K562 (cell line): ENCODE data around the gene ELMOD1.

Experiments
- ETS1 ChIP-seq: conservative IDR thresholded peaks from 2 replicates; pipeline ENCODE4 v1.6.1; 2011; ENCODE audit warnings: low read depth, mild to moderate bottlenecking, low read length; ENCODE audit not compliant: control insufficient read depth
- FOXJ3 ChIP-seq: sonication (generic); formaldehyde crosslinking; IDR thresholded peaks from 2 replicates; pipeline ENCODE4 v1.4.0; 2020; ENCODE audit warnings: mild to moderate bottlenecking, missing genetic modification reagents
- HSF4 ChIP-seq: fragments of 250-450 bp; sonication (Bioruptor Pico); IDR thresholded peaks from 2 replicates; pipeline ENCODE4 v2.1.2; 2022; ENCODE audit warnings: mild to moderate bottlenecking, moderate library complexity, borderline replicate concordance
- MLX ChIP-seq, 2 experiments: fragments of 450-650 bp in 1 of 2; sonication (generic) in 1 of 2; formaldehyde crosslinking; conservative IDR thresholded peaks; 2 replicates each; pipeline versions ENCODE4 v1.4.0 to v1.8.1; 2020 to 2022; ENCODE audit warnings: mild to moderate bottlenecking in 1 of 2, missing genetic modification reagents in 1 of 2
- ZNF143 ChIP-seq: sonication (generic); formaldehyde crosslinking; IDR thresholded peaks from 2 replicates; pipeline ENCODE4 v1.9.0; 2022; ENCODE audit warnings: mild to moderate bottlenecking, missing genetic modification reagents
- ZNF436 ChIP-seq: fragments of 250-450, 450-650 bp; sonication (Bioruptor Pico); formaldehyde crosslinking; IDR thresholded peaks from 2 replicates; pipeline ENCODE4 v1.7.0; 2020; ENCODE audit warnings: mild to moderate bottlenecking

GRCh38 chr11:107682572-107682971 lies 91.6 kb downstream of the ELMOD1 start:
- TF ChIP-seq ZNF143 (CRISPR knock-in tag) (no peak), ZNF436 (no peak), HSF4 (CRISPR knock-in tag) (no peak), MLX (CRISPR knock-in tag; conservative IDR thresholded peaks at IDR 0.05) (no peak), FOXJ3 (CRISPR knock-in tag) (no peak), ETS1 (no peak)
